CD4-positive, CD25-positive, alpha-beta regulatory T cell (primary cell): Measurements from ENCODE around the gene AEBP1. TPM values are rescaled to one million over a fixed set of nuclear protein-coding genes. Genes with fewer than 3 reads are reported as not detected.

Experiments
- ATAC-seq, 2 donors: fragments of 150-1000 bp; cut with Tn5 transposase; one replicate each; pipeline ENCODE4 v1.10.0; 2021; ENCODE audit warnings: low read depth in 2 of 2, moderate number of reproducible peaks in 2 of 2, moderate library complexity in 1 of 2
- DNase-seq, 3 donors: peaks; one replicate each; pipeline versions ENCODE4 v3.0.0 to v3.0.0-alpha.2; 2012 to 2022; ENCODE audit warnings: mixed read lengths in 1 of 3
- H3K27ac ChIP-seq: one replicate; pipeline ENCODE4 v1.7.0; 2013; ENCODE audit warnings: mild to moderate bottlenecking, low read length; ENCODE audit not compliant: insufficient read depth, poor library complexity, severe bottlenecking
- H3K27me3 ChIP-seq: one replicate; pipeline ENCODE4 v1.7.0; 2013; ENCODE audit warnings: low read length; ENCODE audit not compliant: control insufficient read depth, insufficient read depth
- H3K36me3 ChIP-seq: one replicate; pipeline ENCODE4 v1.7.0; 2013; ENCODE audit warnings: mild to moderate bottlenecking, low read length, moderate library complexity; ENCODE audit not compliant: control insufficient read depth, insufficient read depth
- H3K4me1 ChIP-seq: 2 replicates; pipeline ENCODE4 v1.7.0; 2013; ENCODE audit warnings: mild to moderate bottlenecking, low read length; ENCODE audit not compliant: insufficient read depth, control insufficient read depth, poor library complexity, severe bottlenecking
- H3K4me3 ChIP-seq: one replicate; pipeline ENCODE4 v1.7.0; 2013; ENCODE audit warnings: low read depth, mild to moderate bottlenecking, low read length, moderate library complexity
- H3K9me3 ChIP-seq, 2 experiments: 1 replicate in 1 of 2; 2 replicates in 1 of 2; pipeline ENCODE4 v1.7.0; 2013; ENCODE audit warnings: low read length in 2 of 2, mild to moderate bottlenecking in 1 of 2, moderate library complexity in 1 of 2; ENCODE audit not compliant: control insufficient read depth in 2 of 2
- H3K27ac Mint-ChIP-seq, 3 donors: one replicate each; pipeline ENCODE4 v1.8.0; 2020 to 2022; ENCODE audit warnings: mild to moderate bottlenecking in 3 of 3, mixed read lengths in 3 of 3, moderate library complexity in 2 of 3
- H3K27me3 Mint-ChIP-seq: one replicate; pipeline ENCODE4 v1.8.0; 2022; ENCODE audit warnings: mild to moderate bottlenecking, mixed read lengths
- H3K36me3 Mint-ChIP-seq: one replicate; pipeline ENCODE4 v1.8.0; 2020; ENCODE audit warnings: mixed read lengths
- H3K4me1 Mint-ChIP-seq, 4 donors: one replicate each; pipeline ENCODE4 v1.8.0; 2020 to 2022; ENCODE audit warnings: mixed read lengths in 4 of 4, mild to moderate bottlenecking in 1 of 4
- H3K4me3 Mint-ChIP-seq, 4 donors: one replicate each; pipeline ENCODE4 v1.8.0; 2020 to 2022; ENCODE audit warnings: mild to moderate bottlenecking in 4 of 4, mixed read lengths in 4 of 4, moderate library complexity in 3 of 4
- H3K9me3 Mint-ChIP-seq, 7 donors: one replicate each; pipeline ENCODE4 v1.8.0; 2020 to 2022; ENCODE audit warnings: mixed read lengths in 7 of 7, mild to moderate bottlenecking in 3 of 7, moderate library complexity in 2 of 7
- polyA plus RNA-seq, 4 donors: library from polyadenylated mRNA; unstranded; fragments of 300-500 nt; fragmentation: Illumina TruSeq; gene quantifications; one replicate each; pipeline ENCODE4 v1.2.3, GENCODE V29; 2021
- total RNA-seq: library from RNA; stranded (reverse); gene quantifications from one replicate; pipeline ENCODE4 v1.2.3, GENCODE V29; 2022

Gene AEBP1
- total and polyA plus RNA-seq, 5 donors from 2014 or later, result 0.51 to 4.1 (median 0.98) TPM

- no peaks in the 10 kb centered on the region for H3K36me3 ChIP-seq
- no peak for ATAC-seq
- Mint-ChIP-seq H3K9me3 (peaks cover 0 to 7% (median 0%) of the 10 kb centered on the region in 7 donors), H3K27ac (no peak overlapping the region), H3K4me3 (no peak overlapping the region), H3K36me3 (no peaks in the 10 kb centered on the region), H3K27me3 (peaks cover 22% of the 10 kb centered on the region), H3K4me1 (peaks cover 0 to 2% (median 0%) of the 10 kb centered on the region in 4 donors)
- H3K4me1 ChIP-seq, result no peaks in the 10 kb centered on the region
- peaks cover 8% of the 10 kb centered on the region for H3K27me3 ChIP-seq
- DNase-seq, result no peak
- H3K4me3 ChIP-seq, result no peak overlapping the region
- H3K27ac ChIP-seq, result no peak overlapping the region
- H3K9me3 ChIP-seq, result no peaks in the 10 kb centered on the region
Observed at GRCh38 chr7:44162785-44163395, 58.7 kb downstream of the AEBP1 start.

GRCh38 chr7:44163591-44163990 lies 59.4 kb downstream of the AEBP1 start:
- peaks cover 25% of the 10 kb centered on the region for H3K27me3 Mint-ChIP-seq
- no peak overlapping the region for H3K4me3 Mint-ChIP-seq
- Histone ChIP-seq H3K27ac (no peak overlapping the region), H3K4me3 (no peak overlapping the region), H3K9me3 (no peaks in the 10 kb centered on the region), H3K27me3 (peaks cover 8% of the 10 kb centered on the region), H3K36me3 (no peaks in the 10 kb centered on the region), H3K4me1 (no peaks in the 10 kb centered on the region)
- no peak for ATAC-seq
- DNase-seq, result no peak
- no peaks in the 10 kb centered on the region for H3K36me3 Mint-ChIP-seq
- H3K4me1 Mint-ChIP-seq, result peaks cover 0 to 3% (median 0%) of the 10 kb centered on the region in 4 donors
- peaks cover 0 to 7% (median 0%) of the 10 kb centered on the region in 7 donors for H3K9me3 Mint-ChIP-seq
- no peak overlapping the region for H3K27ac Mint-ChIP-seq

Other genes with a start within 250 kb of the AEBP1 start
- 45.8 TPM for gene MRPS24, start 234.8 kb upstream of the AEBP1 start, total RNA-seq
- gene MRPS24, start 234.8 kb upstream of the AEBP1 start, polyA plus RNA-seq, result 100 to 1,000 TPM; 148 to 179 (median 159) TPM
- 19.2 TPM for gene URGCP, start 197.7 kb upstream of the AEBP1 start, total RNA-seq
- 10 to 100 TPM; 14.6 to 31.0 (median 24.0) TPM for gene URGCP, start 197.7 kb upstream of the AEBP1 start, polyA plus RNA-seq
- gene UBE2D4, start 177.9 kb upstream of the AEBP1 start, total RNA-seq, result 11.4 TPM
- gene UBE2D4, start 177.9 kb upstream of the AEBP1 start, polyA plus RNA-seq, result 10 to 100 TPM; 10.6 to 15.5 (median 13.4) TPM
- gene SPDYE1, start 106.4 kb upstream of the AEBP1 start, total RNA-seq, result not detected
- gene SPDYE1, start 106.4 kb upstream of the AEBP1 start, polyA plus RNA-seq, result under 1 TPM; 0.08 to 0.17 (median 0.11) TPM
- 104 TPM for gene DBNL, start 59.6 kb upstream of the AEBP1 start, total RNA-seq
- gene DBNL, start 59.6 kb upstream of the AEBP1 start, polyA plus RNA-seq, result 100 to 1,000 TPM; 138 to 206 (median 186) TPM
- gene PGAM2, start 38.8 kb upstream of the AEBP1 start, total RNA-seq, result 1.1 TPM
- not detected for gene PGAM2, start 38.8 kb upstream of the AEBP1 start, polyA plus RNA-seq
- 38.0 TPM for gene POLM, start 21.8 kb upstream of the AEBP1 start, total RNA-seq
- 10 to 100 TPM; 14.8 to 22.3 (median 20.2) TPM for gene POLM, start 21.8 kb upstream of the AEBP1 start, polyA plus RNA-seq
- 37.1 TPM for gene POLD2, start 19.2 kb downstream of the AEBP1 start, total RNA-seq
- gene POLD2, start 19.2 kb downstream of the AEBP1 start, polyA plus RNA-seq, result 10 to 100 TPM; 53.3 to 59.0 (median 55.0) TPM
- not detected for gene MYL7, start 37.0 kb downstream of the AEBP1 start, total RNA-seq
- gene MYL7, start 37.0 kb downstream of the AEBP1 start, polyA plus RNA-seq, result not detected
- gene GCK, start 85.1 kb downstream of the AEBP1 start, total RNA-seq, result not detected
- 1 to 10 TPM in 1 of 4 donors, under 1 TPM in 3; 0.47 to 1.2 (median 0.57) TPM for gene GCK, start 85.1 kb downstream of the AEBP1 start, polyA plus RNA-seq
- gene YKT6, start 96.6 kb downstream of the AEBP1 start, total RNA-seq, result 79.2 TPM
- gene YKT6, start 96.6 kb downstream of the AEBP1 start, polyA plus RNA-seq, result 10 to 100 TPM; 24.7 to 44.0 (median 37.7) TPM
- gene CAMK2B, start 221.2 kb downstream of the AEBP1 start, total RNA-seq, result not detected
- not detected for gene CAMK2B, start 221.2 kb downstream of the AEBP1 start, polyA plus RNA-seq